HL-60 (cell line): ENCODE measurements around the gene R3HDM1.

ENCODE experiments used
- CTCF ChIP-seq: IDR thresholded peaks from one replicate; pipeline ENCODE4 v1.5.1; 2011; ENCODE audit warnings: low read length, control low read depth, inconsistent platforms; ENCODE audit not compliant: insufficient read depth
- POLR2AphosphoS5 ChIP-seq: IDR thresholded peaks from 2 replicates; pipeline ENCODE4 v1.6.1; 2012; ENCODE audit warnings: low read depth
- REST ChIP-seq: IDR thresholded peaks from 2 replicates; pipeline ENCODE4 v1.6.1; 2012; ENCODE audit warnings: low read depth; ENCODE audit not compliant: insufficient replicate concordance

DNA sequence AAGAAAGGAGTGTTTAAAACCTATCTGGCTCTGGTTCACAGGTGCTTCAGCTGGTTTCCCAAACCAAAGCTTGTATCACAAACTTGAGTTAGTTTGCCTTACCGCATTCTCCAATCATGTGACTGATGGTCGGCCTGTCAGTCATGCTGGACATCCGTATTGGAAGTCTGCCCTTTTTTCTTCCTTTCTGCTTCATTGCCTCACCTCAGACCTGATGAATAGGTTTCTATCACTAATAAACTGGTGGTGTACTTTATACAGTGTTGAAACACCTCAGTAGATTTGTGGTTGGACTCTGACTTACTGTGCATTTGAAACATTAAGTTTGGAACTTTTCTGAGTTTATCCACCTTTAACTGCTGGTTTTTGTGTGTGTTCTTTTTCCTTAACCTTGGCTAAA, 84.1 kb downstream of the R3HDM1 start:
- TF ChIP-seq CTCF (no peak), POLR2AphosphoS5 (no peak), REST (no peak)
